ENCODE results near the gene ITGB3.
A peak's percentile ranks its signal among the peaks of the same experiment; 100 is the strongest.
"Not testable (repeated sequence)": the region's sequence is repeated elsewhere in the genome, so short reads cannot be mapped to it uniquely, and the experiment has no call there.

ITGB3 gene

DNA sequence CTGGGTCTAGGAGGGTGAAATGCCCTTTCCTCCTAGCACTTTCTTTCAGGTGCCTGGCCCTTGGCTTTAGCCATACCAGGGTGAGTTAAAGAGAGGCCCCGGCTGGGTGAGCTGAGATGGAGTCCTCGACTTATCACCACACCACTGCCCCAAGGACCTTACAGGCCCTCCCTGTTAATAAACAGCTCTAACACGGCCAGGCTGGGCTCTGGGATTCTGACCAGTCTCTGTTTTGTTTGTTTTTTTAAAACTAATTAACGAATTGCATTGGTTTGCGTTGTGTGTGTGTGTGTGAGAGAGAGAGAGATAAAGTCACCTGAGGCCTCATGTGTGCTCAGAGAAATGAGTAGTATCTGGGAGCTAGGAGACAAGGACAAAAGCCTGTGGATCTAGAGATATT is 30.2 kb upstream of the ITGB3 start:
- DNase-seq: no peak

DNA sequence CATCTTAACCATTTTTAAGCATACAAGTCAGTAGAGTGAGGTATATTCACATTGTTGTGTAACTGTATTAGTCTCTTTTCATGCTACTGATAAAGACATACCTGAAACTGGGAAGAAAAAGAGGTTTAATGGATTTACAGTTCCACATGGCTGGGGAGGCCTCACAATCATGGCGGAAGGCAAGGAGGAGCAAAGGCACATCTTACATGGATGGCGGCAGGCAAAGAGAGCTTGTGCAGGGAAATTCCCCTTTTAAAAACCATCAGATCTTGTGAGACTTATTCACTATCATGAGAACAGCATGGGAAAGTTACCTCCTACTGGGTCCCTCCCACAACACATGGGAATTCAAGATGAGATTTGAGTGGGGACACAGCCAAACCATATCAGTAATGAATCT is 29.6 kb upstream of the ITGB3 start:
- not testable (repeated sequence) for DNase-seq

DNA sequence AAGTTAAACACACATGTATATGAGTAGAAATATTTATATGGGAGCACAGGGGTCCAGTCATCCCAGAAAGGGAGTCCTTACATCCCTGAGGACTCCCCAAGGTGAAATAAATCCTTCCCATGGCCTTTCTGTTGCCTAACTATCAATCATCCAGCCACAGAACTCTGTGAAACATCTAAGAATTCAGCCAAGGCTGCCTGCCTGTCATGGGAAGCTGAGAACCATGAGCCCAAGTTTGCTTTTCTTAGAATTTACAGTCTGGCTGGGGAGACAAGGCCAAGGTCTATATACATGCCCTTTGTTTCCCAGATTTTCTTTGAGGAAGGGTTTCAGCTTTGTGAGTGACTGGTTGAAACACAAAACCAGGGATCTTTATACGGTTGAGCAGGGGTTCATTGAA is 28.7 kb upstream of the ITGB3 start:
- no peak for DNase-seq

DNA sequence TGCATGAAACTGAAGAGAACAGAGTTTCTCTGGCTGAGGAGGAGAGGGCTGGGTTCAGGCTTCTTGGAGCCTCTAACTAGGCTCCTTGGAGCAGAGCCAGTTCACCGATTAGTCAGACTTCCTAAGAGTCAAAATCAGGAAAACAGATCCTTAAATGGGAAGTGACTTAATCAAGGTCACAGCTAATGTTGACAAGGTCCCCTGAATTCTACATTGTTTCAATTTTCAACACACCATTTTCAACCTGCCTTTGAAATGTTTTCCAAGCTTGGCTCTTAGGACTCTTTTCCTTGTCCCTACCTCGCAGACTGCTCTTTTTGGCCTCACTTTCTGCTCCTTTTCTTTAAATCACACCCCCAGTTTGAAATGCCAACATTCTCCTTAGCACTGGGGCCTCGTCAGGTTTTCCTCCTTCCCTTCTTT is 28.2 kb upstream of the ITGB3 start:
- no peak for DNase-seq

DNA sequence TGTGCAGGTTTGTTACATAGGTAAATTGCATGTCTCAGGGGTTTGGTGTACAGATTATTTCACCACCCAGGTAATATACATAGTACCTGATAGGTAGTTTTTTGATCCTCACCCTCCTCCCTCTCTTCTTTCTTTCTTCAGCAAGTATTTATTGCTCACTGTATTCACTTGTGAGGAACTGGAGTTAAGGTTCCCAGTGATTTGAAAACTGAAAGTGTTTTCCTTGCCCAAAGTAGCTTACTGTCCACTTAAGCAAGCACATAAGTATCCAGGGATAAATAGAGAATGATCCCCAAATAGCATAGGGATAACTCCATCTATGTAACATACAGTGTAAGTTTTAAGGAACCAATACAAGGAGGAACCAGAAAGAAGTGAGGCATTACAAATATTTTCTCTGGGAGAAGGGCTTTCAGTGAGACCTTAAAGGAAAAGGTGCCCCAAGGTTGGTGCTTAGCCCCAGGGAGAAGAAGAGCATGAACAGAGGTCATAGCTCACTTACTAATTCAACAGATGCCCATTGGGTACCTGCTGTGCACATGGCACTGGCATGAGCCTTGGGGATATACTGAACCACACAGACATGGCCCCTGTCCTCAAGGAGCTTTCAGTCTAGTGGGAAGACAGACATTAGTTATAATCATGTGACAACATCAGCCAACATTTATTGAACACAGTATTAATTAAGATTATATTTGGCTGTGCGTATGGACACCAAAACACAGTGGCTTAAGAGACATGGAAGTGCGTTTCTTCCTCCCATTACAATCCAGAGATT is 27.5 kb upstream of the ITGB3 start:
- no peak for DNase-seq

DNA sequence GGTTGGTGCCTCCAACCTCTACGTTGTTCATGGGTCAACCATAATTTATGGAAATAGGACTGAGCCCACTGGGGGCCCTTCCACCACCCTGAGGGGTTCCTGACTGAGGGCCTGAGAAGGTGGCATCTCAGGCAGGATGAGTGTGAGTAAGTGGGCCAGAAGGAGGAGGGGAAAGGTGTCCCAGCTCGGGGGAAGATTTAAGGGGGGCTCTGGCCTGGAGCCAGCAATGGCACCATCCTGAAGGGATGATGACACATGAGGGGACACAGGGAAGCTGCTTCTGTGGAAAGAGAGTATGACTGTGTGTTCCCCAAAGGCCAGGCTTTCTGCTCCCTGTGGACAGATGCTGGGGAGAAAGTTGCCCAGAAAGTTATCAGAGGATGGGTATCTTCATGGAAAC is 25.8 kb upstream of the ITGB3 start:
- no peak for DNase-seq

DNA sequence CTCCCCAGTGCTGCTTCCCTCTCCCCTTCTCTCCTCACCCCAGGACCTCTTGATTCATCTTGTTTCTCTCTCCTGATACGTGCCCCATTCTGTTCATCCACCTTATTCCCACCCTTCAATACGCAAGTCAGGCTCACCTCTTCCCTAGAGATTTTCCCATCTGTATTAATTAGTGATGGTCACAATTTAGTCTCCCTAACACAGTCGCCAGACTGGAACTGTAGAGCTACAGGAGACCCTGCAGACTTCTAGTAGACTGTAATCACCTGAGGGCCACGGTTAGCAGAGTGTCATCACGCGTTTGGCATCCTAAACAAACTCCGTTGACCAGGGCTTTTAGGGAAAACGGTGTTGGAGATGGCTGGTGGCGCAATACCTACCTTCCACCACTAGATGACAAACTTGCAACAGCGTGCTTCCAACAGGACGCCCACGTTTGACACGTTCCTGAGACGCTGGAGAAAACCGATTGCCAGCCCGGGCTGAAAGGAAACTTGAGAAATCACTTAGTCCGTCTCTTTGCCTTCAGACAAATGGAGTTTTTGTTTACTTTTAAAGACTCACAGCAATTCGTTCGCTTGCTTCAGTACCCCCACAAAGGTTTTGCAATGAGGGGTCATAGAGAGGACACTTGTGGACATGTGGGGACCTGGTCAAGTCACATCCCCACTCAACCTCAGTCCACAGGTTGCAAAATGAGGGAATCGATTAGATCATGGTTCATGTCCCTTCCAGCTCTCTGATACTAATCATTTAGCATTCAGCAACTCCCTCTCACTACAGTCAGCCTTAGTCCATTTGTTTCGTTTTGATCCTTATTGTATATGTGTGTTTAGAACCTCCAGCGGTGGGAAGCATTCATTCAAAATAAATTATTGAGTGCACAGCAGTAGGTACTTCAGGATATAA is 23.8 kb upstream of the ITGB3 start:
- peak; percentile 43 for DNase-seq

DNA sequence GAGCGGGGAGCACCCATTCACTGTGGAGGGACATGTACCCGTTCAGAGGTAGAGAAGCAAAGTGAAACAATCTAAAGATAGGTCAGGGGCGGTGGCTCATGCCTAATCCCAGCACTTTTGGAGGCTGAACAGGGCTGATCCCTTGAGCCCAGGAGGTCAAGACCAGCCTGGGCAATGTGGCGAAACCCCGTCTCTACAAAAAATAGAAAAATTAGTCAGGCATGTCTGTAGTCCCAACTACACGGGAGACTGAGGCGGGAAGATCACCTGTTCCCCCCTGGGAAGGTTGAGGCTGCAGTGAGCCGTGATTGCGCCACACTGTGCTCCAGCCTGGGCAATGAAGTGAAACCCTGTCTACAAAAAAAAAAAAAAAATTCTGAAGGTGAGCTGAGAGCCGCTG is 22.8 kb upstream of the ITGB3 start:
- no peak for DNase-seq

DNA sequence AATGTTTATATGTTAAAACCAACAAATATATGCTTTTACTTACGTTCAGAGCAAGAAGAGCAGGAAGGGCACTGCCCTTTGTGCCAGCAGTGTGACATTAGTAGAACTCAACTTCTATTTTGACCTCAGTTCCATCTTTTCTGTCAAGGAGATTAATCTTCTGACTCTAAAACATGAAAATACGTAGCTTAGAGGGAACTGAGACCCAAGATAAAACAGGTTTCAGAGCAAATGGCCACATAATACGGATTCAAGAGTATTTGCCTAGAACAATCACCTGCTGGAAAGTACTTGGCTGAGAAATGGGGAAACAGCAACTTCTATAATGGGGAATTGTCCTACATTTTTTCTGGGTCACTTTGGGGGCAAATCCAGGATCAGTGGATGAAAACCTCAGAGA is 22.3 kb upstream of the ITGB3 start:
- no peak for DNase-seq

DNA sequence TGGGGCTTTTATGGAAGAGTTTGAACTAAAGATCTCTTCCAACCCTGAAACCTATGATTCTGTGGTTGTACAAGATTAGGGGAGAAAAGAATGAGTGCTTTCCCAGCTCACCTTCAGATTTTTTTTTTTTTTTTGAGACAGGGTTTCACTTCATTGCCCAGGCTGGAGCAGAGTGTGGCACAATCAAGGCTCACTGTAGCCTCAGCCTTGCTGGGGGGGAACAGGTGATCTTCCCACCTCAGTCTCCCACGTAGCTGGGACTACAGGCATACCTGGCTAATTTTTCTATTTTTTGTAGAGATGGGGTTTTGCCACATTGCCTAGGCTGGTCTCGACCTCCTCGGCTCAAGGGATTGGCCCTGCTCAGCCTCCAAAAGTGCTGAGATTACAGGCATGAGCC is 21.8 kb upstream of the ITGB3 start:
- DNase-seq: no peak

DNA sequence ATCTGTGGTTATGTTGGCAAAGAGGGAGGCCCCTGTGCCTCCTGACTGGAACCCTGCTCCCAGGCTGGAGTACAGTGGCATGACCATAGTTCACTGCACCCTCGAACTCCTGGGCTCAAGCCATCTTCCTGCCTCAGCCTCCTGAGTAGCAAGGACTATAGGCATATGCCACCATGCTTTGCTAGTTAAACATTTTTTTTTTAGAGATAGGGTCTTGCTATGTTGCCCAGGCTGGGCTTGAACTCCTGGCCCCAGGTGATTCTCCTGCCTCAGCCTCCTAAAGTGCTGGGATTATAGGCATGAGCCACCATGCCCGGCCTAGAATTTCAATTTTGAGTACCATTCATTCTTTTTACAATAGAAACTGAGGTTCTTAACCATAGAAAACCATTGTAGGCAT is 21.2 kb upstream of the ITGB3 start:
- no peak for DNase-seq

DNA sequence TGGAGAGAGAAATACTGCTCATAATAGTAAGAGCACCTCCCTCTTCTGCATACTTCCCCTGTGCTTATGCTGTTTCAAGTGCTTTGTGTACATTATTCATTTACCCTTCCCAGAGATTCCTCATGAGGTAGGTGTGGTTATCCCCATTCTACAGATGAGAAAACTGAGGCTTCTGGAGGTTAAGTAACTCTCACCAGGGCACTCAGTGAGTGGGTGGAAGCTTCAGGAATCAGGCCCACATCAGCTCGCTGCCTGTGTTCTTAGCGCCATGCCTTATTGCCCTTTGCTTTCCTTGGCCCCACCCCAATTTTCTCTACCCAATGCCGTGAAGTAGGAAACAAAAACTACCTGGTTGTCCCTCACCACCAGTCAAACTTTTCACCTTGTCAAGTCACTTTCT is 18.1 kb upstream of the ITGB3 start:
- no peak for DNase-seq

DNA sequence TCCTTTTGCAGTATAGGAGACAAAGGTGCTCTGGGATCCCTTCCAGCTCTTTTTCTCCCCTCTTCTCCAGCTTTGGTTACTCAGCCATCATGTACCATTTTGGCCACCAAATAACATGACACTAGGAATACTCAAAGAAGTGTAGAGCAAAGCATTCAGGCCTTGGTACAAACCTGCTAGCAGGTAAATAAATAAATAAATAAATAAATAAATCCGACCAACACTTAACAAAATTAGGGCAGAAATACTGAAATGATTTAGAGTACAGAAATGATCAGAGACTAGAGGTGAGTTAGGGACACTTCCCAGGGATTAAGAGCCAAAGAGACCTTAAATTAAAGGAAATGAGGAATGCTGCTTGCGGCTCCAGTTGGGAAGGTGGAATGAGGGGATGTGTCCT is 17.7 kb upstream of the ITGB3 start:
- no peak for DNase-seq

DNA sequence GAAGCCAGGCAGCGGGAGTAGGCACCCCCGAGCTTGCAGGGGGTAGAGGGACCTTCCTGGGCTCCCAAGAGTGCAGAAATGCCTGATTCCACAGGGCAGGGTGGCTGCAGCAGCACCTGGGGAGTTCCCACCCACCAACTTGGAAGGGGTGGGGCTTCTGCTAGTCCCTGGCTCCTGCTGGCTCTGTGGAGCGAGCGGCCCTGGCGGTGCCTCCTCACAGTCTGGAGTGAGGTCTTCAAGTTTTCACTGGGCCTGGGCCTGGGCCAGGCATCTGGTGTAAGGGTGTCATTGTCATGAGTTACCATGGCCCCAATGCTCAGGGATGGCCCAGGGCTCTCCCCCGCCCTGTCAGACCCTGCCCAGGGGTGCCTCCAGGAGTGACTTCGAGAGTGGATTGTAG is 15.8 kb upstream of the ITGB3 start:
- DNase-seq: no peak

DNA sequence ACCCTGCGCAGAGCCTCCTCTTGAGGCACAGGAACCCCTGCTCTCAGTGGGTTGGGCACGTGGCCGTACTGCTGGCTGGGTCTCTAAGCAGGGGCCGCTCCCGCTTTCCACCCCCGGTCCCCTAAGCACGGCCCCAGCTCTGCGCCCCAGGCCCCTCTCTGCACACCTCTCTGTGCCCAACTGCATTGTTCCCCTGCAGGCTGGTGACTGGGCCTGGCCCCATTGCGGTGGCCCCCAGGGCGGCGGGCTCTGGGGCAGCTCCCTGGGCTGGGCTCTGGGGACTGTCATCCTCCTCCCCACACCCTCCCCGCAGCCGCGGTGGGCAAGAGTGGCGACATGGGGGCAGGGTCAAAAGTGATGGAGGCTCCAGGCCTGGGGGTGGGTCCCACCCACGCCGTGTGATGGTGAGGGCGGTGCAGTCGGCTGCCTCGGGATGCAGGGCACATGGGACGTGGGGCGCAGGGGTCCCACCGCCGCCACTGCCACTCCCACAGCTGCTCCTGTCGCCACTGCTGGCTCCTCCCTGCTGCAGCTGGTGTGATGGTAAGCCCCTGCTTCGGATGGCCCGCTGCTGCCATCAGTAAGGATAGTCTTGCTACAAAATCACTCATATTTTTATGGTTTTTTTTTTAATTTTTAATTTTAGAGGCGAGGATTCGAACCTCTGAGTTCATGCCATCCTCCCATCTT is 15.2 kb upstream of the ITGB3 start:
- no peak for DNase-seq

DNA sequence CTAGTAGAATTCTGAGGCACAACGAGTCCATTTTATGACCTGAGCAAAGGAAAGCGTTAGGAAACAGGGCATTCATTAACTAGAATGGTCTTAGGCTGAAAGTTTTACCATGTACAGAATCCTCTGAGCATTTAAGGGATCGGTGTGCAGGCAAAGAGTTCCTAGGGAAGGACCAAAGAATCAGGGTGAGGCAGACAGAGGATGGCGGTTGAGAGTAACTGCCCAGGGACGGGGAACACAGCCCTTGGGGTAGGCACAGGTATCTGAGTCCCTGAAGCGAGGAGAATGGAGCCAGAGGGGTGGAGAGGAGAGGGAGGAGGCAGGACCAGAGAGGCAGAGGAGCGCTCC is 14.0 kb upstream of the ITGB3 start:
- no peak for DNase-seq

DNA sequence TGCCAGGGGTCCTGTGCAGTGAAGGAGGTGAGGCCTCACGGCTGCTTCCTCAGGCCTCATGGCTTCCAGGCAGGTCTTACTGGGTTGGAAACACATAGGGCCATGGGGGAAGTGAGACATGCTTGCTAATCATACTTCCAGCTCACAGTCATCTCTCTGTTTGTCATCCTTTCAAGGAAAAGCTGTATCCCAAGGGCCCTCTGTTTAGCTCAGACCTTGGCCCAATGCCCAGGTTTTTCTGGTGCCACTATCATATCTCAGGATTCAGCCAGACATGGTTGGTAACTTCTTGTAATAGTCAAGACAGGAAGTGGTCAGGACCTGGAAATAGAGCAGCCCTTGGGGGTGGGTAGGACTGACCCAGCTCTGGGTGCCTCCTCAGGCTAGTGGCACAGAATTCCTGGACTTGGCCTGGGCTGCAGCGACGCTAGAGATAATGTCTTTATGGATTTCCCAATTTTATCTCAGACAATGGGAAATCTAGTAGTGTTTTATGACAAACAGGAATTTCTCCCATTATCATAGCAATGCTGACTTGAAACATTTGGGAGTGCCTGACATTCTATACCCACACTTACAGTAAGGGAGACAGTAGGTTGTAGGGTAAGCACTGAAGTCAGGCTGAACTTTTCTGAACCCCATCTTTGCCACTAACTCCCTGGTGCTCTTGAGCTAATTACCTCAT is 13.5 kb upstream of the ITGB3 start:
- no peak for DNase-seq

DNA sequence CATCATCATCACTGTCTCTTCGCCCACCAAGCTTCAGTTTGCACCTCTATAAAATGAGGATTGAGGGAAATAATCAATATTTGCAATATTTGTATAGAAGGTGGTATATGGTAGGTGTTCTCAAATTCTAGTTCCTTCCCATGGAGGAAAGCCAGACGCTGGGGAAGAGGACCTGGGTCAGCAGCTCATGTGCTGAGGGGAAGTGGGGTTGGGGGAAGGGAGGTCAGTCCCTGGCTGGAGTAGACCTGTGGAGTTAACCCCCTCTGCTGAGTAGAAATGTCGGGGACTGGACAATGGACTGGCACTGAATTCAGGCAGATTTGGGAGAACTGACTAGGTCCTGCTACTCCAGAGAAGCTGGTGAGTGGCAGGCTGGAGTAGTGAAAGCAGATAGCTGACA is 12.8 kb upstream of the ITGB3 start:
- DNase-seq: no peak

DNA sequence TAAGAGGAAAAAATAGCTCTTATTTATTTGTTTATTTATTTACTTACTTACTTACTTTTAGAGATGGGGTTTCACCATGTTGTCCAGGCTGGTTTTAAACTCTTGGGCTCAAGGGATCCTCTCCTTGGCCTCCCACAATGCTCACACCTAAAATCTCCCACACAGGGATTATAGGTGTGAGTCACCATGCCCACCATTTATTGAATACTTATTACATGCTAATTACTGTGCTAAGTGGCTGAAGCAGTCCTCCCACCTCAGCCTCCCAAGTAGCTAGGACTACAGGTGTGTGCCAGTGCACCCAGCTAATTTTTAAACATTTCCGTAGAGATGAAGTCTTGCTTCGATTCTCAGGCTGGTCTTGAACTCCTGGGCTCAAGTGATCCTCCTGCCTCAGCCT is 11.0 kb upstream of the ITGB3 start:
- no peak for DNase-seq

DNA sequence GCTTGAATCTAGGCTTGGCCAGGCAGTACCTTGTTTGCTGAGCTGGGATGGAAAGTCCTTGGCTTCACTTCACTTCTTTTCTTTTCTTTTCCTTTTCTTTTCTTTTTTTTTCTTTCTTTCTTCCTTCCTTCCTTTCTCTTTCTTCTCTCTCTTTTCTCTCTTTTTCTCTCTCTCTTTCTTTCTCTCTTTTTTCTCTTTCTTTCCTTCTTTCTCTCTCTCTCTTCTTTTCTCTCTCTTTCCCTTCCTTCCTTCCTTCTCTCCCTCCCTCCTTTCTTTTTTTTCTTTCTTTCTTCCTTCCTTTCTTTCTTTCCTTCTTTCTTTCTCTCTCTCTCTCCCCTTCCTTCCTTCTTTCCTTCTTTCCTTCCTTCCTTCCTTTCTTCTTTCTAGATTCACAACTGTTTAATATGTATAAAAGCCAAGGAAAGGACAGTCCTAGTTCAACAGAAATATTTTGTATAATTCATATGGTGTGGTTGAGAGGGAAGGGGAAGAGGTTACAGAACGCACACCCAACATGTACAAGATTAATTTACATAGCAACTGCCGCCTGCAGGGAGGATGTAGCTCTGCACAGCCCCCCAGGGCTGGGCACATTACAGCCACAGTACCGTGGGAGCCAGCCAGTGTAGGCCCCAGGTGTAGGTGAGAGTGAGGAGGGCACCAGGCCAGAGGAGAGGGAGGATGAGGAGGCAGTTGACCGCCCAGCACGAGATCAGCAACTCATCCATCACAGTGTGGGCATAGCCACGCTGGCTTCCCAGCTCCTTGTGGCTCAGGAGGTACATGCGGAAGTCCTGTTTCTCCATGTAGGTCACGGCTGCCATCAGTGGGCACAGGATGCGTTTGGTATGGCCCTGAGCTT is 9.7 kb upstream of the ITGB3 start:
- no peak for DNase-seq

DNA sequence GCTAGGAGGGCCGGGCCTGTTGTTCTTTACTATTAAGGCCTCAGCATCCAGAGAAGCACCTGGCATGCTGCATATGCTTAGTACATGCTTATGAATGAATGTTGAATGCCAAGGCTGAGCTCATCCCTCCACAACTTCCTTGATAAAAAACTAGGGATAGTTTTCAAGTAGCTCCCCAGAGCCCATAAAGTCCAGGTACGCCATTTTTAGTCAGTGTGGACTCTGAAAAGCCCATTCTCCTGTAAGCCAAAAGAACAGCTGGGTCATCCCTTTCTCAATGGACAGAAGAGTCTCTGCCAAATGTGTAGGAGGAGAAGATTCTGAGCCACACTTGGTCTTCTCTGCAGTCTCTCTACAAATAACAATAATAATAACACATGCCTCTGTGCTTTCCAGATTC is 8.9 kb upstream of the ITGB3 start:
- no peak for DNase-seq

DNA sequence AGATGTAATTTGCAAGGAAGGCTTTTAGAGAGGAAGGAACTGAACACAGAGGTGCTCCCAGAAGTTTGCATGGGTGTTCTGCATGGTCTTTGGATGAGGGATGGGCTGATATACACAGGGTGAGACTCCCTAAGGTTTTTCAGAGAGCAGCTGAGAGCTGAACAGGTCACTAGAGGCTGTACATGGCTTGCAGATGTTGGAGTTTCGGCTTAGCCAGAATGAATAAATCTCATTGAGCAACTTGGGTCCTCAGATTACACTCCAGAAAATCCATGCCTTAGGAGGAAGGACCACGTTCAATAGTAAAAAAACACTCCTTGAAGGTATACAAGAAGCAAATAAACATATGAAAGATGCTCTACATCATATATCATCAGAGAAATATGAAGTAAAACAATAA is 7.5 kb upstream of the ITGB3 start:
- no peak for DNase-seq
